HEK293T (cell line): Measurements from ENCODE around the gene COL28A1.

Experiments
- LEF1 ChIP-seq: fragments of 450-650 bp; IDR thresholded peaks from 2 replicates; pipeline ENCODE4 v1.6.1; 2017; ENCODE audit warnings: mild to moderate bottlenecking, borderline replicate concordance
- SP1 ChIP-seq: fragments of 450-650 bp; IDR thresholded peaks from 2 replicates; pipeline ENCODE4 v1.6.1; 2017

- no peak for TF ChIP-seq SP1
- TF ChIP-seq LEF1, result no peak
Measured at GRCh38 chr7:7433811-7434210, 101.9 kb downstream of the COL28A1 start.
